ENCODE measurements around the gene FAU. TPM values are rescaled to one million over a fixed set of nuclear protein-coding genes. Genes with fewer than 3 reads are reported as not detected.

The FAU gene
- total and polyA plus RNA-seq, 9 of the 15 experiments (the other 6 are each of a cell fraction or from before 2014, with no cell fraction given) = 433 to 1,827 (median 942) TPM

GRCh38 chr11:65112546-65113360 is 9.2 kb downstream of the FAU start:
- Histone ChIP-seq H3K4me2 (ENCODE audit: insufficient read depth, low read length) (peak overlapping the region; percentile 93), H3K4me3 (peak overlapping the region; percentile 44), H3K27ac (ENCODE audit: extremely low read depth, low read depth, low read length) (peak overlapping the region; percentile 79), H3K9me1 (ENCODE audit: control insufficient read depth, insufficient read depth, low read length) (no peaks in the 10 kb centered on the region), H3K27me3 (ENCODE audit: control insufficient read depth in 2 of 2, insufficient read depth in 2 of 2, low read length in 2 of 2) (no peaks in the 10 kb centered on the region), H3K4me1 (replicated peaks in 1 of 2; ENCODE audit: control insufficient read depth in 2 of 2, insufficient read depth in 2 of 2, low read length in 2 of 2) (peaks cover 29 to 66% of the 10 kb centered on the region in 2 experiments), H4K20me1 (replicated peaks; ENCODE audit: control insufficient read depth, insufficient read depth, low read length) (no peaks in the 10 kb centered on the region), H3K9me3 (replicated peaks; ENCODE audit: control insufficient read depth, insufficient read depth, low read depth, low read length) (no peaks in the 10 kb centered on the region), H3K36me3 (ENCODE audit: control insufficient read depth, insufficient read depth, low read length) (peaks cover 35% of the 10 kb centered on the region), H3K9ac (ENCODE audit: insufficient read depth in 1 of 2, low read depth in 2 of 2, low read length in 2 of 2) (peak overlapping the region; percentile 78 to 89), H3K79me2 (ENCODE audit: control insufficient read depth, insufficient read depth, low read length) (peaks cover 26% of the 10 kb centered on the region), H2AFZ (ENCODE audit: low read depth, low read length) (peak overlapping the region; percentile 89)
- ChIA-PET POLR2A (interaction anchor here (0.6 to 7.2 kb wide), 15 partner anchors 7 to 334 kb away, joined by 3 to 92 read pairs (median 4); partner anchors contain the start of genes CAPN1, CDC42EP2, FAU and GPHA2), CTCF (ENCODE audit: low intra/inter-chr PET ratio) (interaction anchor here (0.6 to 2.5 kb wide), 3 partner anchors 9 to 99 kb away, joined by 3 to 19 read pairs (median 5); partner anchors contain the start of genes ARL2, CAPN1, FAU and MRPL49)
- BruUV-seq (replicated peaks) = no TSS peak
- WGBS (ENCODE audit: insufficient coverage, low coverage, missing lambda C conversion rate) = 4% methylated on average over 49 of the region's 57 CpGs
- intact Hi-C loops (cut with micrococcal nuclease) = loop anchor here (5.0 to 10.0 kb wide), 3 partner anchors 202 to 265 kb away; partner anchors contain the start of gene CDC42EP2
- ATAC-seq (peak; percentile 75), FAIRE-seq (peak; percentile 55), DNase-seq (ENCODE audit: extremely low read depth in 1 of 4, low spot score in 3 of 4) (peak; percentile 64 to 82 (median 74))
- in situ Hi-C loops (cut with MboI) = no loop called here
- TF ChIP-seq MAFK (IDR thresholded peaks at IDR 0.05; ENCODE audit: low read length) (no peak), SUPT5H (IDR thresholded peaks at IDR 0.05) (peak; percentile 34; the same call in 1 of the 2 replicates), TBP (optimal IDR thresholded peaks at IDR 0.05; ENCODE audit: low read depth, low read length) (peak; percentile 11), RERE (CRISPR knock-in tag; IDR thresholded peaks at IDR 0.05; ENCODE audit: borderline replicate concordance) (0 out of 2 replicates have a peak, but pooled peaks have one; percentile 73), MCM7 (IDR thresholded peaks at IDR 0.05) (no peak)
- TF ChIP-seq, protein P1, sequence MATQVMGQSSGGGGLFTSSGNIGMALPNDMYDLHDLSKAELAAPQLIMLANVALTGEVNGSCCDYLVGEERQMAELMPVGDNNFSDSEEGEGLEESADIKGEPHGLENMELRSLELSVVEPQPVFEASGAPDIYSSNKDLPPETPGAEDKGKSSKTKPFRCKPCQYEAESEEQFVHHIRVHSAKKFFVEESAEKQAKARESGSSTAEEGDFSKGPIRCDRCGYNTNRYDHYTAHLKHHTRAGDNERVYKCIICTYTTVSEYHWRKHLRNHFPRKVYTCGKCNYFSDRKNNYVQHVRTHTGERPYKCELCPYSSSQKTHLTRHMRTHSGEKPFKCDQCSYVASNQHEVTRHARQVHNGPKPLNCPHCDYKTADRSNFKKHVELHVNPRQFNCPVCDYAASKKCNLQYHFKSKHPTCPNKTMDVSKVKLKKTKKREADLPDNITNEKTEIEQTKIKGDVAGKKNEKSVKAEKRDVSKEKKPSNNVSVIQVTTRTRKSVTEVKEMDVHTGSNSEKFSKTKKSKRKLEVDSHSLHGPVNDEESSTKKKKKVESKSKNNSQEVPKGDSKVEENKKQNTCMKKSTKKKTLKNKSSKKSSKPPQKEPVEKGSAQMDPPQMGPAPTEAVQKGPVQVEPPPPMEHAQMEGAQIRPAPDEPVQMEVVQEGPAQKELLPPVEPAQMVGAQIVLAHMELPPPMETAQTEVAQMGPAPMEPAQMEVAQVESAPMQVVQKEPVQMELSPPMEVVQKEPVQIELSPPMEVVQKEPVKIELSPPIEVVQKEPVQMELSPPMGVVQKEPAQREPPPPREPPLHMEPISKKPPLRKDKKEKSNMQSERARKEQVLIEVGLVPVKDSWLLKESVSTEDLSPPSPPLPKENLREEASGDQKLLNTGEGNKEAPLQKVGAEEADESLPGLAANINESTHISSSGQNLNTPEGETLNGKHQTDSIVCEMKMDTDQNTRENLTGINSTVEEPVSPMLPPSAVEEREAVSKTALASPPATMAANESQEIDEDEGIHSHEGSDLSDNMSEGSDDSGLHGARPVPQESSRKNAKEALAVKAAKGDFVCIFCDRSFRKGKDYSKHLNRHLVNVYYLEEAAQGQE (IDR thresholded peaks at IDR 0.05; ENCODE audit: borderline replicate concordance) = peak; percentile 56; the same call in 1 of the 2 replicates
- TF ChIP-seq, protein P1 (CRISPR knock-in tag; IDR thresholded peaks at IDR 0.05; ENCODE audit: low read depth) = no peak
